K562 (cell line): ENCODE data around the gene STRADB. TPM values are rescaled to one million over a fixed set of nuclear protein-coding genes. Genes with fewer than 3 reads are reported as not detected.
A peak's percentile ranks its signal among the peaks of the same experiment; 100 is the strongest.

Experiments
- ATAC-seq: fragments of 200-7000 bp; cut with Tn5 transposase; 3 replicates; pipeline ENCODE4 v1.9.1; 2020; ENCODE audit warnings: moderate library complexity
- BruUV-seq: library from RNA; stranded (reverse); fragments of 400-500 nt; replicated peaks from 2 replicates; lab custom pipeline; 2021; lab: Mats Ljungman, UMichigan
- CTCF ChIA-PET: fragments of 300-600 bp; formaldehyde crosslinking; extraction: SDS; loops from one replicate; lab custom pipeline; 2021; ENCODE audit warnings: low intra/inter-chr PET ratio; lab: Yijun Ruan, JAX
- POLR2A ChIA-PET: fragments of 300-600, 350-650 bp; sonication (Branson Sonifier 250); formaldehyde crosslinking; extraction: SDS; loops from one replicate; lab custom pipeline; 2021; ENCODE audit warnings: antibody characterized with exemption, inconsistent platforms; lab: Yijun Ruan, JAX
- DNase-seq, 4 experiments: peaks; one replicate each; pipeline versions ENCODE4 v3.0.0 to v3.0.0-alpha.2; 2011 to 2018; ENCODE audit warnings: low spot score in 3 of 4, mixed read lengths in 3 of 4; ENCODE audit errors: extremely low read depth in 1 of 4
- FAIRE-seq: peaks from 2 replicates; lab custom pipeline; 2011; peaks lifted over from hg19 to GRCh38; lab: Jason Lieb, UNC
- H2AFZ ChIP-seq: 2 replicates; pipeline ENCODE4 v1.6.0; 2011; ENCODE audit warnings: low read depth, low read length, control low read depth, inconsistent platforms
- H3K27ac ChIP-seq: fragments of 200-600 bp; 3 replicates; pipeline ENCODE4 v1.8.0; 2011; ENCODE audit warnings: low read depth, mild to moderate bottlenecking, control low read depth, inconsistent platforms, low read length, moderate library complexity, mixed read lengths; ENCODE audit errors: extremely low read depth
- H3K27me3 ChIP-seq, 2 experiments: fragments of 300-600 bp in 1 of 2; 2 replicates in 1 of 2; 3 replicates in 1 of 2; pipeline versions ENCODE4 v1.6.0 to v1.8.0; 2011; ENCODE audit warnings: inconsistent platforms in 2 of 2, low read length in 2 of 2, mild to moderate bottlenecking in 1 of 2, mixed read lengths in 1 of 2, moderate library complexity in 1 of 2; ENCODE audit not compliant: control insufficient read depth in 2 of 2, insufficient read depth in 2 of 2
- H3K36me3 ChIP-seq: fragments of 300-600 bp; 3 replicates; pipeline ENCODE4 v1.8.0; 2011; ENCODE audit warnings: mild to moderate bottlenecking, low read length, inconsistent platforms; ENCODE audit not compliant: control insufficient read depth, insufficient read depth
- H3K4me1 ChIP-seq, 2 experiments: fragments of 200-600 bp in 1 of 2; replicated peaks in 1 of 2; 2 replicates in 1 of 2; 3 replicates in 1 of 2; pipeline versions ENCODE4 v1.5.1 to v1.8.0; 2011; ENCODE audit warnings: inconsistent platforms in 2 of 2, low read length in 2 of 2, mild to moderate bottlenecking in 1 of 2, mixed read lengths in 1 of 2, moderate library complexity in 1 of 2; ENCODE audit not compliant: control insufficient read depth in 2 of 2, insufficient read depth in 2 of 2
- H3K4me2 ChIP-seq: 2 replicates; pipeline ENCODE4 v1.6.1; 2011; ENCODE audit warnings: low read length, control low read depth, inconsistent platforms, mixed read lengths; ENCODE audit not compliant: insufficient read depth
- H3K4me3 ChIP-seq: fragments of 200-600 bp; sonication (generic), shearing (Covaris generic); 2 replicates; pipeline ENCODE4 v1.5.1; 2016; ENCODE audit warnings: control low read depth, inconsistent platforms
- H3K79me2 ChIP-seq: fragments of 200-600 bp; 3 replicates; pipeline ENCODE4 v1.8.0; 2011; ENCODE audit warnings: low read length, inconsistent platforms; ENCODE audit not compliant: control insufficient read depth, insufficient read depth
- H3K9ac ChIP-seq, 2 experiments: 2 replicates each; pipeline versions ENCODE4 v1.6.0 to v1.6.1; 2011; ENCODE audit warnings: low read depth in 2 of 2, low read length in 2 of 2, control low read depth in 1 of 2, inconsistent platforms in 1 of 2, mild to moderate bottlenecking in 1 of 2, mixed read lengths in 1 of 2; ENCODE audit not compliant: insufficient read depth in 1 of 2
- H3K9me1 ChIP-seq: one replicate; pipeline ENCODE4 v1.6.0; 2011; ENCODE audit warnings: inconsistent platforms, mild to moderate bottlenecking, low read length, moderate library complexity; ENCODE audit not compliant: control insufficient read depth, insufficient read depth
- H3K9me3 ChIP-seq: replicated peaks from 2 replicates; pipeline ENCODE4 v1.5.1; 2011; ENCODE audit warnings: low read depth, low read length, inconsistent platforms; ENCODE audit not compliant: control insufficient read depth, insufficient read depth
- H4K20me1 ChIP-seq: replicated peaks from 2 replicates; pipeline ENCODE4 v1.6.1; 2011; ENCODE audit warnings: low read length, inconsistent platforms, mixed read lengths; ENCODE audit not compliant: control insufficient read depth, insufficient read depth
- BMI1 ChIP-seq: fragments of 150-350 bp; IDR thresholded peaks from 2 replicates; pipeline ENCODE4 v1.6.1; 2014; ENCODE audit warnings: low read length
- CBFA2T3 ChIP-seq: fragments of 450-650 bp; IDR thresholded peaks from 2 replicates; pipeline ENCODE4 v1.6.1; 2017
- CSDE1 ChIP-seq, 2 experiments: fragments of 450-650 bp; IDR thresholded peaks; 2 replicates each; pipeline ENCODE4 v1.6.1; 2016; ENCODE audit warnings: mild to moderate bottlenecking in 1 of 2
- U2AF1 ChIP-seq: fragments of 200-400 bp; formaldehyde crosslinking; optimal IDR thresholded peaks from 2 replicates; pipeline ENCODE3; 2017; ENCODE audit warnings: mild to moderate bottlenecking, low read depth, low read length, moderate library complexity
- ZBTB33 ChIP-seq: sonication (generic); formaldehyde crosslinking; IDR thresholded peaks from 2 replicates; pipeline ENCODE4 v1.8.1; 2023; ENCODE audit warnings: mild to moderate bottlenecking, missing genetic modification reagents
- ZNF511 ChIP-seq: sonication (generic); formaldehyde crosslinking; IDR thresholded peaks from 2 replicates; pipeline ENCODE4 v1.8.0; 2022; ENCODE audit warnings: mild to moderate bottlenecking, missing genetic modification reagents
- ZNF699 ChIP-seq: fragments of 250-450 bp; sonication (Bioruptor Pico); IDR thresholded peaks from 2 replicates; pipeline ENCODE4 v1.8.0; 2021; ENCODE audit warnings: mild to moderate bottlenecking, moderate library complexity; ENCODE audit not compliant: insufficient replicate concordance
- ZNF764 ChIP-seq: fragments of 250-450 bp; sonication (Bioruptor Pico); IDR thresholded peaks from 2 replicates; pipeline ENCODE4 v1.4.0; 2020; ENCODE audit warnings: low read depth, mild to moderate bottlenecking, moderate library complexity
- WGBS: fragments of 100-300 bp; shearing (Covaris generic); methylation state at CpG from one replicate; pipeline ENCODE4 v1.1.6; 2016; ENCODE audit warnings: low coverage, mixed read lengths; ENCODE audit not compliant: insufficient coverage; ENCODE audit errors: missing lambda C conversion rate; 5-methylcytosine and 5-hydroxymethylcytosine counted together
- in situ Hi-C: fragments of 300-500 bp; cut with MboI; formaldehyde crosslinking; loops from 4 replicates; pipeline ENCODE4 v1.15.0; 2018; ENCODE audit warnings: inconsistent platforms, mixed read lengths
- intact Hi-C: fragments of 100-400 bp; cut with micrococcal nuclease; formaldehyde crosslinking; loops from 2 replicates; pipeline ENCODE4 v1.14.2; 2022
- polyA plus RNA-seq, 8 experiments: library from polyadenylated mRNA; depleted of rRNA in 4 of 8; stranded (reverse) in 5 of 8; unstranded in 3 of 8; fragments of >200 nt; fragmentation: Nextera tagmentation in 2 of 8; fragmentation: Illumina TruSeq in 1 of 8; extraction: Ambion mirVana in 2 of 8; extraction: Trizol in 1 of 8; gene quantifications; 2 replicates each; pipeline versions ENCODE4 v1.2.1 to v1.2.3, GENCODE V29; 2011 to 2014; ENCODE audit warnings: inconsistent platforms in 1 of 8, missing spikeins in 1 of 8
- total RNA-seq, 7 experiments: library from RNA; depleted of rRNA in 6 of 7; stranded (reverse); fragments of >200 nt in 6 of 7; fragmentation: Illumina TruSeq in 2 of 7; extraction: Trizol in 2 of 7; gene quantifications; 2 replicates each; pipeline versions ENCODE4 v1.2.1 to v1.2.3, GENCODE V29; 2011 to 2021; ENCODE audit warnings: low replicate concordance in 1 of 7
- TF ChIP-seq, protein P1 (sequence below), 2 experiments: fragments of 450-650 bp; IDR thresholded peaks; 2 replicates each; pipeline ENCODE4 v1.6.1; 2016; ENCODE audit warnings: mild to moderate bottlenecking in 2 of 2, borderline replicate concordance in 1 of 2, low read depth in 1 of 2, moderate library complexity in 1 of 2
- TF ChIP-seq, protein P2 (sequence below): fragments of 250-450 bp; sonication (Bioruptor Pico); IDR thresholded peaks from 2 replicates; pipeline ENCODE4 v1.4.0; 2020

Gene STRADB
- total and polyA plus RNA-seq, 9 of the 15 experiments (the other 6 are each of a cell fraction or from before 2014, with no cell fraction given), result 6.9 to 30.6 (median 15.7) TPM

DNA sequence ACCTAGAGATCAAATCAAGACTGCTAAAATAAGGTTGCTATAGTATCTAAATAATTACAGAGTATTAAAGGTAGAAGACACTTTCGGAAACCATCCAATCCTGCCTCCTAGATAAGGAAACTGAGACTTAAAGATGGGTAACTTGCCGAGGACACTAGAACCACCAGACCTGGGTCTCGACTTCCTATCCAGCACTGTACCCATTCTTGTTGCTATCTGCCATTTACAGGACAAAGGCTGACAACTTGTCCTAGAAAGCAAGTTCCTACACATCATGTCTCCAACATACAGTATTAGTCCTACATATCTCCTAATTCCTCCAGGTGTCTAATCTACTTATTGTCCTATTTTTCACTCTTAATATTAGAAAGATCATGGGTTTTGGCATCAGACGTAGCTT lies 38.0 kb upstream of the STRADB start:
- H3K27me3 ChIP-seq, result no peaks in the 10 kb centered on the region
- H2AFZ ChIP-seq, result peak overlapping the region; percentile 12; the same call in 1 of the 2 replicates
- POLR2A ChIA-PET, result interaction anchor here (1.2 to 1.4 kb wide), 3 partner anchors 8 to 27 kb away, joined by 3 to 5 read pairs (median 4); no protein-coding TSS in a partner anchor
- H4K20me1 ChIP-seq, result no peaks in the 10 kb centered on the region
- DNase-seq (no peak), FAIRE-seq (no peak), ATAC-seq (peak; percentile 54; the same call in 2 of the 3 replicates)
- BruUV-seq, result no TSS peak
- no peak overlapping the region for H3K4me2 ChIP-seq
- no peak overlapping the region for H3K9ac ChIP-seq
- in situ Hi-C loops, result no loop called here
- WGBS, result 46% methylated on average over 4 of the region's 4 CpGs
- H3K36me3 ChIP-seq, result no peaks in the 10 kb centered on the region
- peaks cover 0 to 11% of the 10 kb centered on the region in 2 experiments; a peak in 2 of 5 replicates for H3K4me1 ChIP-seq
- intact Hi-C loops, result no loop called here
- H3K9me1 ChIP-seq, result no peaks in the 10 kb centered on the region
- no peak overlapping the region for H3K27ac ChIP-seq
- H3K9me3 ChIP-seq, result no peaks in the 10 kb centered on the region
- peaks cover 9% of the 10 kb centered on the region; the same call in 1 of the 3 replicates for H3K79me2 ChIP-seq
- no peak overlapping the region for H3K4me3 ChIP-seq
- CTCF ChIA-PET, result no interaction called here
- TF ChIP-seq CSDE1 (IDR thresholded peaks at IDR 0.05), result no peak
- TF ChIP-seq ZNF764 (CRISPR knock-in tag), result no peak
- TF ChIP-seq, protein P1, sequence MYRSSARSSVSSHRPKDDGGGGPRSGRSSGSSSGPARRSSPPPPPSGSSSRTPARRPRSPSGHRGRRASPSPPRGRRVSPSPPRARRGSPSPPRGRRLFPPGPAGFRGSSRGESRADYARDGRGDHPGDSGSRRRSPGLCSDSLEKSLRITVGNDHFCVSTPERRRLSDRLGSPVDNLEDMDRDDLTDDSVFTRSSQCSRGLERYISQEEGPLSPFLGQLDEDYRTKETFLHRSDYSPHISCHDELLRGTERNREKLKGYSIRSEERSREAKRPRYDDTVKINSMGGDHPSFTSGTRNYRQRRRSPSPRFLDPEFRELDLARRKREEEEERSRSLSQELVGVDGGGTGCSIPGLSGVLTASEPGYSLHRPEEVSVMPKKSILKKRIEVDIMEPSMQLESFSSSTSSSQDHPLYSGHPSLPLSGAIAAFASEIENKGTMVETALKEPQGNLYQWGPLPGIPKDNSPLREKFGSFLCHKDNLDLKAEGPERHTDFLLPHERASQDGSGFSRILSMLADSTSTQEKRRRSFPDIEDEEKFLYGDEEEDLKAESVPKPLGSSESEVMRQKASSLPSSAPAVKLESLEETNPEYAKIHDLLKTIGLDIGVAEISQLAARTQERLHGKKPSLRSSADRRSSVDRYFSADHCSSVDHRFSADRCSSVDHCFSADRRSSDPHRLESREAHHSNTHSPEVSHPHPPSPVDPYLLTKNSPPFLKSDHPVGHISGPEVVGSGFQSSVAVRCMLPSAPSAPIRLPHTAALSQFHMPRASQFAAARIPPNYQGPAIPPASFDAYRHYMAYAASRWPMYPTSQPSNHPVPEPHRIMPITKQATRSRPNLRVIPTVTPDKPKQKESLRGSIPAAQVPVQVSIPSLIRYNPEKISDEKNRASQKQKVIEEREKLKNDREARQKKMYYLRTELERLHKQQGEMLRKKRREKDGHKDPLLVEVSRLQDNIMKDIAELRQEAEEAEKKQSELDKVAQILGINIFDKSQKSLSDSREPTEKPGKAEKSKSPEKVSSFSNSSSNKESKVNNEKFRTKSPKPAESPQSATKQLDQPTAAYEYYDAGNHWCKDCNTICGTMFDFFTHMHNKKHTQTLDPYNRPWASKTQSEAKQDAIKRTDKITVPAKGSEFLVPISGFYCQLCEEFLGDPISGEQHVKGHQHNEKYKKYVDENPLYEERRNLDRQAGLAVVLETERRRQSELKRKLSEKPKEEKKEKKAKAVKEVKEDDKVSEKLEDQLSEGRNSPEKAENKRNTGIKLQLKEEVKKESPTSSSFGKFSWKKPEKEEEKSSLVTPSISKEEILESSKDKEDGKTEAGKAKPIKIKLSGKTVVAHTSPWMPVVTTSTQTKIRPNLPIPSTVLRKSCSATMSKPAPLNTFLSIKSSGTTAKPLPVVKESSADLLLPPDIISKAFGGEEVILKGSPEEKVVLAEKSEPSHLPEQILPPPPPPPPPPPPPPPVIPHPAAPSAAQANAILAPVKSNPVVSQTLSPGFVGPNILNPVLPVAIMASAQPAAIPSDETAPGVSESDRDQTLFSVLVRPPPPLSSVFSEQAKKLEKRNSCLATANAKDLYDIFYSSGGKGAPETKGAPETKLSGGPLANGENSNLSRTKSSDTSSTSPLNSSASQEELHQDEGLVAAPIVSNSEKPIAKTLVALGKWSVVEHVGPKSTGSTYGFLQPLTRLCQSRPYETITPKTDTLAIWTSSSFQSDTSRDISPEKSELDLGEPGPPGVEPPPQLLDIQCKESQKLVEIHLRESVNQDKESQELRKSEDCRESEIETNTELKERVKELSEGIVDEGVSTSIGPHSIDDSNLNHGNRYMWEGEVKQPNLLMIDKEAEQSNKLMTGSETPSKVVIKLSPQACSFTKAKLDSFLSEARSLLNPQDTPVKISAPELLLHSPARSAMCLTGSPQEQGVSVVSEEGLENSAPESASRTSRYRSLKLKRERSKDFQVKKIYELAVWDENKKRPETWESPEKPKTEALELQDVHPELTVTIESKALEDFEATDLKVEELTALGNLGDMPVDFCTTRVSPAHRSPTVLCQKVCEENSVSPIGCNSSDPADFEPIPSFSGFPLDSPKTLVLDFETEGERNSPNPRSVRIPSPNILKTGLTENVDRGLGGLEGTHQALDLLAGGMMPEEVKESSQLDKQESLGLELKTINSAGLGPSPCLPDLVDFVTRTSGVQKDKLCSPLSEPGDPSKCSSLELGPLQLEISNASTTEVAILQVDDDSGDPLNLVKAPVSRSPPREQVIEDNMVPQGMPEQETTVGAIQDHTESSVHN (IDR thresholded peaks at IDR 0.05; ENCODE audit: borderline replicate concordance in 1 of 2, low read depth in 1 of 2), result no peak
- no peak for TF ChIP-seq ZNF699
- no peak for TF ChIP-seq U2AF1
- TF ChIP-seq ZBTB33 (CRISPR knock-in tag), result no peak
- TF ChIP-seq, protein P2, sequence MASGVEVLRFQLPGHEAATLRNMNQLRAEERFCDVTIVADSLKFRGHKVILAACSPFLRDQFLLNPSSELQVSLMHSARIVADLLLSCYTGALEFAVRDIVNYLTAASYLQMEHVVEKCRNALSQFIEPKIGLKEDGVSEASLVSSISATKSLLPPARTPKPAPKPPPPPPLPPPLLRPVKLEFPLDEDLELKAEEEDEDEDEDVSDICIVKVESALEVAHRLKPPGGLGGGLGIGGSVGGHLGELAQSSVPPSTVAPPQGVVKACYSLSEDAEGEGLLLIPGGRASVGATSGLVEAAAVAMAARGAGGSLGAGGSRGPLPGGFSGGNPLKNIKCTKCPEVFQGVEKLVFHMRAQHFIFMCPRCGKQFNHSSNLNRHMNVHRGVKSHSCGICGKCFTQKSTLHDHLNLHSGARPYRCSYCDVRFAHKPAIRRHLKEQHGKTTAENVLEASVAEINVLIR, result no peak
- no peak for TF ChIP-seq BMI1
- TF ChIP-seq ZNF511 (CRISPR knock-in tag), result no peak
- TF ChIP-seq CBFA2T3, result no peak
